ENCODE results near the gene LPP.

DNA sequence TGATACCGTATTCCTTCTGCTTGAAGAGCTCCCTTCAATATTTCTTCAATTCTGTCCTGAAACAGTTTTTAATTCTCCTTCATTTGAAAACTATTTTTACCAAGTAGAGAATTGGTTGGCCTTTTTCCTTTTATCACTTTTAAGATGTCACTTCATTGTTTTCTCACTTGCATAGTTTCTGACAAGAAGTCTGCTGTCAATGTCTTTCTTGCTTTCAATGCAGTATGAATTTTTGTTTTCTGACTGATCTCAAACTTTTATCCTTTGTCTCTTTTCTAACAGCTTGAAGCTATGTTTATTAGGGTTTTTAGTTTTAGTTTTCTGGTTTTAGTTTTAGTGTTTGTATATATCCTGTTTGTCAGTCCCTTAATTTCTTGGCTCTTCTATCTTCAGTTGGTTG, 653.0 kb downstream of the LPP start:
- TF ChIP-seq CTCF (IDR thresholded peaks at IDR 0.05; ENCODE audit: insufficient read depth, low read length, poor library complexity, severe bottlenecking) (no peak), EZH2phosphoT487 (conservative IDR thresholded peaks at IDR 0.05; ENCODE audit: low read length) (no peak)

All from SU-DHL-6 (cell line).